HT-29 (cell line): Measurements from ENCODE around the gene CARS1. TPM values are rescaled to one million over a fixed set of nuclear protein-coding genes. Genes with fewer than 3 reads are reported as not detected.

Source experiments
- DNase-seq: peaks from one replicate; pipeline ENCODE4 v3.0.0-alpha.2; 2015; ENCODE audit warnings: low spot score
- total RNA-seq: library from RNA; depleted of rRNA; stranded (reverse); fragments of >200 nt; shearing (Covaris generic); gene quantifications from 2 replicates; pipeline ENCODE4 v1.2.3, GENCODE V29; 2014; rRNA removed

The CARS1 gene
- 47.7 and 55.8 TPM in 2 replicates for total RNA-seq

DNA sequence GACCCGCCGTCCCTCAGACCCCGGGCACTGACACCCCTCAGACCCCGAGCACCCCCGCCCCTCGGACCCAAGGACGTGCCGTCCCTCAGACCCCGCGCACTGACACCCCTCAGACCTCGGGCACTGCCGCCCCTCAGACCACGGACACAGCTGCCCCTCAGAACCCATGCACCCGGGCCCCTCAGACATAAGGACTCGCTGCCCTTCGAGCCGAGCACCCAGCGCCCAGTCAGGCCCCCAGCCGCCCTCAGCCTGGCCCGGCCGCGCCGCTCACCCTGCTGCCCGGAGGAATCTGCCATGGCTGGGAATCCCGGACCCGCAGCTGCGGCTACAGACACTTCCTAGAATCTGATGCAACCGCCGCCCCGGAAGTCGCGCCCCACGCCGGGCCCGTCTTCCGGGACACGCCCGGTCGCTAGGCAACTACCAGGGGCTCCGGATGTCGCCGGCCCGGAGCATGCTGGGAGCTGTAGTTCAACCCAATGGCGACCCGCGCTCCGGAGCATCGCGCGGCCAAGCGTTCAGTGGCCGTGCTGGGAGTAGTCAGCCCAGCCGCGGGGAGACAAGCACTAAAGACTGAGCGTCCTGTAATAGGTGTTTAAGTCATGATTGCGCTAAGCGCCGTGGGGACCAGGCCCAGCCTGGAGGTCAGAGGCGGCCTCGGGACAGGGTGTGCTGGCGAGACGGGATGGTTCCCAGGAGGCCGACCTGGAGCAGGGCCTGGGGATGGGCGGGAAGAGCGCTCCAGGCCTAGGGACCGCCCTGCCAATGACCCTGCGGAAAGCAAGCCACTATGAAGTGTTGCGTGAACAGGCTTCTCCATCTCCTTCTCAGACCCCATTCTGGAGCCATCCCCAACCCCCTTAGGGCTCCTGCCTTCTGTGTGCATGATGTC, at the start of gene CARS1:
Gene CARS1, minus strand, starts transcription at position 355 of the 895 bp plus-strand sequence. Its CDS starts 56 bp downstream, at position 299.
- DNase-seq = peak; percentile 96

DNA sequence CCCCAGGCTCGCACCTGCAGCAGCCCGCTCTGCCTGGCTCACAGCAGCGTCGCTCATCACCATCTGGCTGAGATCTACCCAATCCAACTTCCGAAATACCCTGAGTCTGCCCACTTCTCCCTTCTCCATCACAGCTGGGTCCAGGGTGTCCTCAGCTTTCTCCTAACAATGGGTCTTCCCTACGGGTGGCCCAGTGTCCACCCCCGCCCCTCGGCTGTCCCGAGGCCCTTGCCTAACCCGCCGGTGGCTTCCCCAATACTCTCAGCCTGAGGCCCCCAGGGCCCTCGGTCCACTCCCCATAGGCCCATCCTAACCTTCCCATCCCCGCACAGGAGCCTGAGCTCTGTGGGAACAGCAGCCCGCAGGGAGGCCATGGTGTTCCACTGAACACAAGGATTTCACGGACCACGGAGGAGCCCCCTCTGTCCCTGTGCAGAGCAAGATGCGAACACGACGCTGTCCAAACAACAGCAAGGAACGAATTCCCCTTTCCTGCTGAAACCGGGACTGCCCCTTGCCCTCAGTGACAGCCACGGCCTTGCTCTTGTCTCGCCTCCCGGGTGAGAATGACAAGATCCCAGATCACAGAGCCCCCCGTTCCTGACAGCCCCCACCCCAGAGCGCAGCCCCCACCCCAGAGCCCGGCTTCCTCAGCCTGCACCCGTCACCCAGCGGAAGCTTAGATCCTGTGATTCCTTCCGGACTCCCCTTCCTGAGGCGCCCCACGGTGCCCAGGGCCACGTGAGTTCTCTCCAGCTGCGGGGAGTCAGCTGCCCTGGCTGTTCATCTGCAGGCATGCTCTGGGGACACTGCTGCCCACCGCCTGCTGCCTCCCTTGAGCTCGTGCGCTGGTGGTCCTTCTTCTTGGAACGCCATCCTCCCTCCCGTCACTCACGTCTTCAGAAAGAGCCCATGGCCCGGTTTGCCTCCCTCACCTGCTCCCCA, 48.8 kb upstream of the CARS1 start:
- no peak for DNase-seq

DNA sequence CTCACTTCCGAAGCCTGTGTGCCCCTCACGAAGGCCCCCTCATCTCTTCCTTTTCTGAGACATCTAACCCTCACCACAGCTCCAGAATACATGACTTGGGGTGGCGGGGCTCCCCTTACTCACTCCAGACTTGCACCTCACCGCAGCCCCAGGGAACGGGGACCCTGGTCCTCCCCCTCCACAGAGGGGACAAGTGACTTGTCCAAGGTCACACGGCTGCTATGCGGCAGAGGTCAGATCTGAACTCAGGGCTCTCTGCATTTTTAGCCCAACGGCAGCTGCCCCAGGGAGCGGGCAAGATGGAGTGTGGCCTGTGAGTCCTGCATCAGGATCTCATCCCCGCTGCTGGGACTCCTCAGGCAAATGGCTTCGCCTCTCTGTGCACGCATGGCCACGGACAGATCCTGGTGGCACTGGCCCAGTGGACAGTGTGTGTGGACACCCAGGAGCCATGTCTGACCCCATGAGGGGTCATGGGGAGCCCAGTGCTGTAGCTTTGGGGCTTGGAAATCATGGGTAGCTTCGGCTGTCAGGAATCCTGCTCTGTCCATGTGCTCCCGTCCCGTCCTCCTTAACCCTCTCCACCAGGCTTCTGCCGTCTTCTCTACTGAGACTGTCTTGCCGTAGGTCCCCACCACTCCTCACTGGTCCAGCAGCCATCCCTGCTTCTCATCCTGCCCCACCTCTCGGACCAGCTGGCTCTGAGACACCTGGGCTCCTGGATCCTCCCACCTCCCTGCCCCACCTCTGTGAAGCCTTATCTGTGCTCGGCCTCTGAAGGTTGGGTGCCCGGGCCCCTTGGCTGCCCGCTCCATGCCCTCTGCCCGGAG, 48.0 kb upstream of the CARS1 start:
- no peak for DNase-seq

DNA sequence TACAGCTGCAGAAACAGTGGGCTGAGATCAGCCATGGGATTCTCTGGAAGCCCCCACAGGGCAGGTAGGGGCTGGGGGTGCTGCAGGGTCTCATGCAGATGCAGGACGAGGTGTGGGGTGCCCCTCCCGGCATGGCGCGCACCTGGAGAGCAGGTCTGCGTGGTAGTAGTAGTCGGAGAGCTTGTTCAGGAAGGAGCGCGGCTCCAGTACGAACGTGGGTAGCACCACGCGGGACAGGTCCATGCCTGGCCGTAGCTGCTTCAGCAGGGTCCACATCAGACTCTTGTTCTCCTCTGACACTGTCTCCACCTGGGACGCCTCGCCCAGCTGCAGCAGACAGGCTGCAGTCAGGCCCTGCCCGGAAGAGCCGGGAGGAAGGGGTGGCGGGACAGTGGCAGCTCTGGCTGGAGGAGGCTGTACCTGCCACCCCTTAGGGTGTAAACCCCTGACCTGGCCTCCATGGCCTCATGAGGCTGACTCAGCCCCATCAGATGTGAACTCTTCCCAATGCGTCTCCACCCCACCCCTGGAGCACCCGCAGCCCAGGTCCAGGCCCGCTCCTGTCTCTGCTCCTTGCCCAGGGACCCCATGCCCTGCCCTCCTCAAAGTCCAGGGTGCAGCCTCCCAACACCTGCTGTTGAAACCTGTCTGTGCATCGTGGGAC, 47.0 kb upstream of the CARS1 start:
- DNase-seq = no peak

DNA sequence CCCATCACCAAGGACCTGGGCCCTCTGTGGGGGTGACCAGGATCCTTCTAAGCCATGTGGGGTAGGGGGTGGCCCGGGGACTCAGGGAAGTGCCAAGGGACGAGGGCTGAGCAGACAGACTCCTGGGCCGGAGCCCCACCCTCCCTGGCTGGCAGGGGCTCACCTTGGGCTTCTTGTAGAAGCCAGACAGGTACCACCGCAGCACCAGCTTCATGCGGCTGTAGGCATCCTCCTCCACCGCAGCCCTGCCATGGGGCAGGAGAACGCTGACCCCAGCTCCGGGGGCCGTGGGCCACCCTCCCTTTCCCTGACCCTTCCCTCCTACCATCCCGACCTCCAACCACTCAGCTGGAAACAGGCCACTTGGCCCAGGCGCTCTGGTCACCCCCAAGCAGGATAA, 45.9 kb upstream of the CARS1 start:
- no peak for DNase-seq

DNA sequence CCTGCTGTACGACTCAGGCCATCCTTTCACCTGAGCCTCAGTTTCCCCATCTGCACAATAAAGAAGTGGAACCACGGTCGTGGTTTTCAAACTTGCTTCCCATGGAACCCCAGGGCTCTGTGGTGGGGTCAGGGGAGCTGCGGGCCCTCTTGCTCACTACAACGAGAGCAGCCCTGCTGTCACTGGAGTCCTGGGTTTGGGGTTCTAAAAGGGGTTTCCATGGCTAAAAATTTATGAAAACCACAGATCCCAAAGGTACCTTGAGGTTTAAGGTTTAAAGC, 45.4 kb upstream of the CARS1 start:
- DNase-seq = no peak

DNA sequence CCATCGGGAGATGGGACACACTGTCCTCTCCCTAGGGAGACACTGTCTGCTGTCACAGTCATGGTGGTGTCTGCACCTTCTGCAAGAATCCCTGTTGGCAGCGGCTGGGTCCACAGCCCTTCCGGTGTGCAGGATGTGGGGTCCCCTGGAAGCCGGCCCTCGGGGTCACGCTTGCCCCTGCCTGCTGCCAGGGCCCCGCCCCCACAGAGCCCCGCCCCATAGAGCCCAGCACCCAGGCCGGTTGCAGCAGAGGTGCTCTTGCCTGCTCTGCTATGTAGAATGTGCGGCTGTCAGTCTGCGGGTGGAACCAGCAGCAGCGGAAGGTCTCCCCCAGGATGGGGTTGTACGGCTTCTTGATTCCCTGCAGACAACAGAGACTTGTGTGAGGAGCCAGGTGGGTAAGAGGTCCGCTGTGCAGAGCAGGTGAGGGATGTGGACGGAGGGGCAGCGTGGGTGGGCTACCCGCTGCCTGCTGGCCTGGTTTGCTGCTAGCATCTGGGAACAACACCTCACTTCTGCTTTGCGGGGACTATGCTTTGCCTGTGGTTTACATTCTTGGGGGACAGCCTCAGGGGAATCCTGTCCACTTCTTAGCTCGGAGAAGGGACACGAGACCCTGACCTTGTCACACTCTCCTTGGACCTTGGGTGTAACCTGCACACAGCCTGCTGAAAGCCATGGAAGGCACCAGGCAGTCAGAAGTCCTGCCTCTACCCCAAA, 44.9 kb upstream of the CARS1 start:
- DNase-seq = no peak

DNA sequence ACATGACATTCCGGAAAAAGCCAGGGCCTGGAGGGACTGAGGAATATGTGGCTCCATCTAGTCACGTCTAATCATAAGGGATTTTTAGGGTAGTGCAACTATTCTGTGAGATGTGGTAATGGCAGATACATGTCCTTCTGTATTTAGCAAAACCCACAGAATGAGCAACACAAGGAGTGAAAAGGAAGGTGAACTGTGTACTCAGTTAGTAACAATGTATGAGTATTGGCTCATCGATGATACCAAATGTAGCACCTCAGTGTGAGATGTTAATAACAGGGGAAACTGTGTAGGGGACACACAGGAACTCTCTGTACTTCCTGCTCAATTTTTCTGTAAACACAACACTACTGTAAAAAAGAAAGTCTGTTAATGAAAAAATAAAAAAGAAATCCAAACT, 42.0 kb upstream of the CARS1 start:
- DNase-seq = no peak

DNA sequence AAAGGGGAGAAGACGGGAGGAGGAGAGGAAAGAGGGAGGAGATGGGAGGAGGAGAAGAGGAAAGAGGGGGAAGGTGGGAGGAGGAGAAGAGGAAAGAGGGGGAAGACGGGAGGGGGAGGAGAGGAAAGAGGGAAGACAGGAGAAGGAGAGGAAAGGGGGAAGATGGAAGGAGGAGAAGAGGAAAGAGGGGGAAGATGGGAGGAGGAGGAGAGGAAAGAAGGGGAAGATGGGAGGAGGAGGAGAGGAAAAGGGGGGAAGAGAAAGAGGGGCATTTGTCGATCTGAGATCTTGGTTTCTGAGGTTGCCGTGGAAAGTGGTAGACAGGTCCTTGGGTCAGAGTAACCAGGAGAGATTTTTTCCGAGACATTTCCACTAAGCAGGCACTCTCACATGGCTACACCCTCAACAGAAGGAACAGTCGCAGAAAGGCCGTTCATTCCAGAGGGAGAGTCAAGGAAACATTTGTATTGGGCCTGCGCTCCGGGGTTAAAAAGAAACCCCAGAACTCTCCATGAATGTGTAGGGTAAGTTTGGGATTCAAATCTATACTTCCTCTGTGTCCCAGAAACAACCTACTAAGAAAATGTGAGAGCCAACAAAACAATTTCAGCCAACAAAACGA, 39.8 kb upstream of the CARS1 start:
- DNase-seq = no peak

DNA sequence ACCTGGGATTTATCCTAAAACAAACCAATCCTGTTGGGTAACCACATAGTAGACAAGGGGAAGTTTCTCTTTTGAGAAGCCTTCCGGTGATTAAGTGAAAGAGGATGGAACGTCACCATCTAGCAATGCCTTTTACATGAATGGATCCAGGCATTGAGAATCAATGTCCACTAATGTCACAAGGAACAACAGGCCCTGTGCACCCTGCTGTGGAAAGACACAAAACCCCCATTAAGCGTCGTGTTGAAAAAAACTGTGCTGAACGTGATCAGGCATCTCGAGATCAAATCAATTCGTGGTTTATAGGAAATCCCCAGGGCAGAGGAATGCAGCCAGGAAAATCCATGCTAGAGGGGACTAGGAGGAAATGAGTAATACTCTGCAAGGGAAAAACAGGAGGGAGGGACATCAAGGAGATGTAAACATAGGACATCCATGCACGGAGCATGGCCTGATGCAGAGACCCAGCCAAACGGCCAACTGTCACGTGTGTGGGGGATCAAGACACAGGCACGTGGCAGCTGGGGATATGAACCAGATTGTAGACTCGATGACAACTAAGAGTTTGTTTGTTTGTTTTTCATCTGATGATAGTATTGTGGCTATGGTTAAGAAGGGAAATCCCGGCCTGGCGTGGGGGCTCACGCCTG, 38.6 kb upstream of the CARS1 start:
- DNase-seq = peak; percentile 39

DNA sequence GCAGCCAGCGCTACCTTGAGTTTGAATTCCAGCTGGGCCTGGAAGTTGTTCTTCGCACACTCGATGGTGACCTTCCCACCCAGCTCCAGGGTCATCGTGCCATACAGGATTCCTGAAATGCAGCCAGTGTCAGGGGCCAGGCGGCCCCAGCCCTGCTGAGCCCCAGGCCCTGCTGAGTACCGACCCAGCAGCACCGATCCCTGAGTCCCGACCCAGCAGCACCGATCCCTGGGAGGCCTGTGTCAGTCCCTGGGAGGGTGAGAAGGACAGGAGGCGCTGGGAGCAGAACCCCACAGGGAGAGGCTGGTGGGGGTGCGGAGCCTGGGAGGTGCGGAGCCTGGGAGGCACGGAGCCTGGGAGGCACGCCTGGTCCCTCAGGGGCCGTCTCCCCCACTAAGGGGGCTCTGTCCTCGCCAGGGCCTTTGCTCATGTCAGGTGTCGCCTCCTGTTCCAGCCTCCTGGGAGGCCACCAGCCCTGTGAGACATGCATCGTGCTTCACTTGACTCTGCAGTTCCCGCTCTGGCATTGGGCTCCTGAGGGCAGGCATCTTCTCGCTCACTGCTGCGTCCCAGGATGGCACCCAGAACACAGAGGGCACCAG, 37.1 kb upstream of the CARS1 start:
- no peak for DNase-seq

DNA sequence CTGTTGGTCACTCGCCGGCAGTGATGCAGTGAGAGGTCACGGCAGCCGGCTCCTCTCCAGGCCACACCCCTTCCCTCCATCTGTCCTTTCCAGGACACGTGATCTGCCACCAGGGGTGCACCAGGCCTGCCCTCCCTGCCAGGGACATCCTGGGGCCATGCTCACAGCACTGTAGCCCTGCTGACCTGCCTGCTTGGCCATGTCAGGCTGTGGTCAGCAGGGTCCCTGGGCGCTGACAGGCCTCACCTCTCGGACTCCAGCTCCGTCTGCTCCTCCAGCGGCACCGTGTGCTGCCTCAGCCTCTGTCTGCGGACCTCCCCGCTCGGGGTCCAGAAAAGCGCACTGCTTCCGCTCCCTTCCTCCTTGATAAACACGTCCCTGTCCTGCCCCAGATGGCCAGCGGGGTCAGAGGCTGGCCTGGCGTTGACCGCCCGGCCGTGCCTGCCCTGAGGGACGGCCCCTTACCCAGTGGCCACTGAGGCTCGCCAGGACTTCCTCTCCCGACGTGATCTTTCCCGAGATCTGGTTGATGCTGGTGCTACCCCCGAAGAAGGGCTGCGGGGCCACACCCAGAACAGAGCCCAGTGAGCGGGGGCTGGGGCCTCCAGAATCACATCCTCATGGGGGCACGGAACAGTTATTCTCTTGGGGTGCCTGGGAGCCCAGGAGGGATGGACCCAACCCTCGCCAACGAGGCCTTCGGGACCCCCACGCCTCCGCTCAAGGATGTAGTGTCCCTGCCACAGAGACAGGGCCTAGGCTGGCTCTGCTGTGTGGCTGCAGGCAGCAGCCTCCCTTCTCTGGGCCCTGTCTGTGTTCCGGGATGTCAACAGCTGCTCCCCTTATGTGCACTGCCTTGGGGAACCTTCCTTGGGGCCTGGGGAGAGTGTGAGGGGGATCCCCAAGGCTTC, 36.3 kb upstream of the CARS1 start:
- DNase-seq = no peak

DNA sequence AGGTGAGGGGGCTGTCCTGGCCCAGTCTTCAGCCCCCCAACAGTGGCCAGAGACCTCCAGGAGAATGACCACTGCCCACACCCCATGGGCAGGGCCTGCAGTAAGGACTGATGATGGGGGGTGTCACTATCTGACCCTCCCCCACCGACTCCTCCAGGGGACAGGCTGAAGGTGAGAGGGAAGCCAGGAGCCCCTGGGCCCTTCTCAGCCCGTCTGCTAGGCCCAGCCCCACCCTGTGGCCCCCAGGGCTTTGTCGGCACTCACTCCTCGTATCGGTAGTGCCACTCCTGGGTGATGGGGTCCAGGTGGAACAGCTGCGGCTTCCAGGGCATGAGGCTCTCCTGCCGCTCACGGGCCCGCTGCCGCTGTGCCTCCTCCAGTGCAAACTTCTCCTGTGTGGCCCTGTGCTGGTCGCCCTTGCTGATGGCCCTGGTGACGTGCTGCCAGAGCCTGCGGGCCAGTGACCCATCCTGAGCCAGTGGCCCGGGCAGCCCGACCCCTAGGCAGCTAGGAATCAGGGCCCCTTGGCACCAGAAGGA, 35.4 kb upstream of the CARS1 start:
- no peak for DNase-seq

DNA sequence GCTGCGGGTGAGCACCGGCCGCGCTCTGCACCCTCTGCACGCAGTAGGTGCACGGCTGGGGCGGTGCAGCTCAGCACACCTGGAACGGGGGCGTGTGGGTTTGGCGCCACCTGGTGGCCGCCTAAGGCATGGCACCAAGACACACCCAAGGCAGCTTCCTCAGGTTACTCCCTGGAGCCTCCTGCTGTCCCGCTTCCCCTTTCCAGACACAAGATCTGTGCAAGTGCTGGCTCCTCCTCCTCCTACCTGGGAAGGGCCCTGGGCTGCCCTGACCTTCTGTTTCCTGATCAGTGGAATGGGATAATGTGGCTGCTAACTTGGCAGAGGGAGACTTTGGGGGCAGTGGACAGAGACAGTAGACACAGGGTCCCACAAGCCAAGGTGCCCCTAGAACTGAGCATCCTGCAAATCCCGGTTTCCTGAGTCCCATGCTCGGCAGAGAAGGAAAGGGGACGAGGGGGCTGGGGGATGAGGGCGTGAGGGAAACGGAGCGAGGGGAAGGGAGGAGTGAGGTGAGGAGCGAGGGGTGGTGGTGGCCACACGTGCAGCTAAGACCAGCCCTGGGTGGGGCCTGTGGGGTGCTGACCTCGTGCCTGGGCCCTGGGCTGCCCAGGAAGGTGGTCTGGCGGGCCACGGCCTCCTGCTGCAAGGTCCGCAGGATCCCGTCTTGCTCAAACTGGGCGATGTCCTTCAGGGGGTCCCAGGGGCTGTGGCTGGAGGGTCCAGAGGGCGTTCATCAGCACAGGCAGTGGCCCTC, 34.8 kb upstream of the CARS1 start:
- peak; percentile 94 for DNase-seq

DNA sequence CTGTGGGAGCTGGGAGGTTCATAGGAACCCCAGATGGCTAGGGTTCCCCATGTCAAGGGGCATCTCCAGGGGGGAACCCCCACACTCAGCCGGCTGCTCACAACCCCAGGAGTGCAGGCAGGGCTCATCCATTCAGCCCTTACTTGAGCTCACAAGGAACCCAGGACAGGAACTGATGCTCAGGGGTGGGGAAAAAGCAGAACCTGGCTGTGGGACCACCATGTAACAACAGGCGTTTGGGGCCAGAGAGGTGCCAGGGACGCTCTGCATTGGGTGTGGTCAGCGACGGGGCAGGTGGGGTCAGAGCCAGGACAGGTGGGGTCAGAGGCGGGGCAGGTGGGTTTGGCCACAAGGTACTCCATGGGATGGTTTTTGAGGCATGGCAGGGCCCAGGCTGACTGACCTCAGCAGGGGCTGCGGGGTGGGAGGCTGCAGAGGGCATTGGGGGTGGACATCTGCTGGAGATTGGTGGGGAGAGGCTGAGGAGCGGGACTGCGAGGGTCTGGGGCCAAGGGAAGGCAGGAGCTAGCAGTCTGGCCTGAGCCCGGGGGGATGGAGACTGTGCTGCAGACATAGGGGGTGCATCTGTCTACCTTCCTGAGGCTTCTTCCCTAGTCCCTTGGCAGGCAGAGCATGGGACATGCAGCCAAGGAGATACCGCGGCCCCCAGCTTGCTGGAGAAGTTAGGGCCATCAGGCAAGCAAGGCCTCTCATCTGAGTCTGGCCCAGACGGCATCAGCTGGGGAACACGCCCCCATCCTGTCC, 34.0 kb upstream of the CARS1 start:
- DNase-seq = no peak
